Osteocyte (in vitro differentiated cells): Measurements from ENCODE around the gene IL3RA. TPM values are rescaled to one million over a fixed set of nuclear protein-coding genes. Genes with fewer than 3 reads are reported as not detected.

Experiments
- DNase-seq: peaks from one replicate; pipeline ENCODE4 v3.0.0; 2021; ENCODE audit warnings: mixed read lengths; ENCODE audit not compliant: unreplicated experiment; ENCODE audit errors: extremely low spot score
- H3K27ac Mint-ChIP-seq: one replicate; pipeline ENCODE4 v1.8.0; 2021; ENCODE audit warnings: mild to moderate bottlenecking, mixed read lengths; ENCODE audit not compliant: unreplicated experiment
- H3K27me3 Mint-ChIP-seq: one replicate; pipeline ENCODE4 v1.8.0; 2021; ENCODE audit warnings: mixed read lengths; ENCODE audit not compliant: unreplicated experiment
- H3K36me3 Mint-ChIP-seq: one replicate; pipeline ENCODE4 v1.8.0; 2021; ENCODE audit warnings: mixed read lengths; ENCODE audit not compliant: unreplicated experiment
- H3K4me1 Mint-ChIP-seq: one replicate; pipeline ENCODE4 v1.8.0; 2021; ENCODE audit warnings: mixed read lengths; ENCODE audit not compliant: unreplicated experiment
- H3K4me3 Mint-ChIP-seq: one replicate; pipeline ENCODE4 v1.8.0; 2021; ENCODE audit warnings: mild to moderate bottlenecking, moderate library complexity, mixed read lengths; ENCODE audit not compliant: unreplicated experiment
- H3K9me3 Mint-ChIP-seq: one replicate; pipeline ENCODE4 v1.8.0; 2021; ENCODE audit warnings: mixed read lengths; ENCODE audit not compliant: unreplicated experiment
- total RNA-seq: library from RNA; stranded (reverse); gene quantifications from 2 replicates; pipeline ENCODE4 v1.2.1, GENCODE V29; 2021
- TF ChIP-seq, protein P1 (sequence below): fragments of 200-600 bp; sonication (generic); IDR thresholded peaks from 2 replicates; pipeline ENCODE4 v1.5.0; 2021; ENCODE audit warnings: antibody characterized with exemption, mild to moderate bottlenecking, moderate library complexity

The IL3RA gene
- total RNA-seq, 1 donor from 2014 or later: 0.24 TPM

DNA sequence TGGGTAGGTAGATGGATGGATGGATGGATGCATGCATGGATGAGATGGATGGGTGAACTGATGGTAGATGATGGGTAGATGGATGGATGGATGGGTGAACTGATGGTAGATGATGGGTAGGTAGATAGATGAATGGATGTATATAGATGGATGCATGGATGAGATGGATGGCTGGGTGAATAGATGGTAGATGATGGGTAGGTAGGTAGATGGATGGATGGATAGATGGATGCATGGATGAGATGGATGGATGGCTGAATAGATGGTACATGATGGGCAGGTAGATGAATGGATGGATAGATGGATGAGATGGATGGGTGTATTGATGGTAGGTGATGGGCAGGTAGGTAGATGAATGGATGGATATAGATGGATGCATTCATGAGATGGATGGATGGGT, 70.5 kb downstream of the IL3RA start:
- DNase-seq: no peak
- TF ChIP-seq, protein P1, sequence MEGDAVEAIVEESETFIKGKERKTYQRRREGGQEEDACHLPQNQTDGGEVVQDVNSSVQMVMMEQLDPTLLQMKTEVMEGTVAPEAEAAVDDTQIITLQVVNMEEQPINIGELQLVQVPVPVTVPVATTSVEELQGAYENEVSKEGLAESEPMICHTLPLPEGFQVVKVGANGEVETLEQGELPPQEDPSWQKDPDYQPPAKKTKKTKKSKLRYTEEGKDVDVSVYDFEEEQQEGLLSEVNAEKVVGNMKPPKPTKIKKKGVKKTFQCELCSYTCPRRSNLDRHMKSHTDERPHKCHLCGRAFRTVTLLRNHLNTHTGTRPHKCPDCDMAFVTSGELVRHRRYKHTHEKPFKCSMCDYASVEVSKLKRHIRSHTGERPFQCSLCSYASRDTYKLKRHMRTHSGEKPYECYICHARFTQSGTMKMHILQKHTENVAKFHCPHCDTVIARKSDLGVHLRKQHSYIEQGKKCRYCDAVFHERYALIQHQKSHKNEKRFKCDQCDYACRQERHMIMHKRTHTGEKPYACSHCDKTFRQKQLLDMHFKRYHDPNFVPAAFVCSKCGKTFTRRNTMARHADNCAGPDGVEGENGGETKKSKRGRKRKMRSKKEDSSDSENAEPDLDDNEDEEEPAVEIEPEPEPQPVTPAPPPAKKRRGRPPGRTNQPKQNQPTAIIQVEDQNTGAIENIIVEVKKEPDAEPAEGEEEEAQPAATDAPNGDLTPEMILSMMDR: no peak
- H3K36me3 Mint-ChIP-seq: no peaks in the 10 kb centered on the region
- H3K27me3 Mint-ChIP-seq: no peaks in the 10 kb centered on the region
- H3K4me1 Mint-ChIP-seq: no peaks in the 10 kb centered on the region
- no peak overlapping the region for H3K4me3 Mint-ChIP-seq
- no peaks in the 10 kb centered on the region for H3K9me3 Mint-ChIP-seq
- H3K27ac Mint-ChIP-seq: no peak overlapping the region

DNA sequence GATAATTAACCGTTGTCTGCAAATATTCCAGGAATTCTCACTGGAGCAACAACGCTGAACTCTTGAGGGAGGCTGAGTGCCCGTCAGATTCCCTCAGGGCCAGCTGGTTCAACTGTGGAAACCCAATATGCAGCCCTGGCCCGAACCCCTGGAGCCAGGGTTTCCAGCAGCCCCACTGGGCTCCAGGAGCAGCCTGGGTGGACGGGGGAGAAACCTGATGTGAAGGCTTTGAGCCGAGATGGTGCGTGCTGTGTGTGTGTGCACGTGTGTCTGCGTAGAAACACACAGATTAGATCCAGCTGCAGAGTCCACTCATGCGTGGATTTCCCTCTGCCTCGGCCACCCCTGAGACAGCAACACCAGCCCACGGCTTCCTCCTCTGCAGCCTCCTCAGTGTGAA, 74.7 kb downstream of the IL3RA start:
- Mint-ChIP-seq H3K4me3 (no peak overlapping the region), H3K9me3 (no peaks in the 10 kb centered on the region), H3K27ac (no peak overlapping the region), H3K36me3 (peaks cover 18% of the 10 kb centered on the region), H3K4me1 (no peaks in the 10 kb centered on the region), H3K27me3 (no peaks in the 10 kb centered on the region)
- no peak for DNase-seq
- TF ChIP-seq, protein P1: no peak

DNA sequence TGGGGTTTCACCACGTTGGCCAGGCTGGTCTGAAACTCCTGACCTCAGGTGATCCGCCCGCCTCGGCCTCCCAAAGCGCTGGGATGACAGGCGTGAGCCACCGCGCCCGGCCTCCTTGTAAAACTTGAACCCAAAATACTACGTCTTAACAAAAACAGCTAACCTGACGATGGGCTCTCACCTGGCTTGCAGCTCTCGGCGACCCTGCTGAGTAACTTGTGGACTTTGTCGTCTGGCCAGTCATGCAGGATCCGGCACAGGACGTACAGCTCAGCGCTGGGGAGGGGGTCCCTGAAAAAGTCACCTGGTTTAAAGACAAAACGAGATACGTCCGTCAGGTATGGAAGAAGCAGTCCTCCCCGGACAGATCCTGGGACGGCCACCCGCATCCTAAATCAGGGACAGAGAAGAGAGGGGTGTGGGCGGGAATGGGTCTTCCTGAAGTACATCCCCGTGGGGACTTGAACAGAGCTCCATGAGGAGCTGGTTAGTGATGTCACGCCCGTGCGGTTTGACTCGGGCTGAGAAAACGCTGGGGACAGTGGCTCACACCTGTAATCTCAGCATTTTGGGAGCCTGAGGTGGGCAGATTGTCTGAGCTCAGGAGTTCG, 76.1 kb downstream of the IL3RA start:
- no peaks in the 10 kb centered on the region for H3K9me3 Mint-ChIP-seq
- no peaks in the 10 kb centered on the region for H3K4me1 Mint-ChIP-seq
- H3K36me3 Mint-ChIP-seq: peaks cover 18% of the 10 kb centered on the region
- TF ChIP-seq, protein P1: no peak
- no peaks in the 10 kb centered on the region for H3K27me3 Mint-ChIP-seq
- no peak for DNase-seq
- H3K4me3 Mint-ChIP-seq: no peak overlapping the region
- no peak overlapping the region for H3K27ac Mint-ChIP-seq

DNA sequence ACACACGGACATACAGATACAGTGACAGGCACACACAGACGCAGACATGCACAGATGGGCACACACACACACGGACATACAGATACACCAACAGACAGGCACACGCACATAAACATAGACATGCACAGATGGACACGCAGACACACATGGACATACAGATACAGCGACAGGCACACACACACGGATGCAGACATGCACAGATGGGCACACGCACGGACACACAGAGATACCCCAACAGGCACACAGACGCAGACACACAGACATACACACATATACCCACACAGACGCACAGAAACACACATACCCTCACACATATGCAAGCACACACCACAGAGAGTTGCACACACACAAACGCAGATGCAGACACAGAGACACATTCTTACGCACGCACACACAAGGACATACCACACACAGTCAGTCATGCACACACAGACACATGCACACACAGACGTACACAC, 79.8 kb downstream of the IL3RA start:
- H3K36me3 Mint-ChIP-seq: peaks cover 26% of the 10 kb centered on the region
- H3K4me3 Mint-ChIP-seq: no peak overlapping the region

DNA sequence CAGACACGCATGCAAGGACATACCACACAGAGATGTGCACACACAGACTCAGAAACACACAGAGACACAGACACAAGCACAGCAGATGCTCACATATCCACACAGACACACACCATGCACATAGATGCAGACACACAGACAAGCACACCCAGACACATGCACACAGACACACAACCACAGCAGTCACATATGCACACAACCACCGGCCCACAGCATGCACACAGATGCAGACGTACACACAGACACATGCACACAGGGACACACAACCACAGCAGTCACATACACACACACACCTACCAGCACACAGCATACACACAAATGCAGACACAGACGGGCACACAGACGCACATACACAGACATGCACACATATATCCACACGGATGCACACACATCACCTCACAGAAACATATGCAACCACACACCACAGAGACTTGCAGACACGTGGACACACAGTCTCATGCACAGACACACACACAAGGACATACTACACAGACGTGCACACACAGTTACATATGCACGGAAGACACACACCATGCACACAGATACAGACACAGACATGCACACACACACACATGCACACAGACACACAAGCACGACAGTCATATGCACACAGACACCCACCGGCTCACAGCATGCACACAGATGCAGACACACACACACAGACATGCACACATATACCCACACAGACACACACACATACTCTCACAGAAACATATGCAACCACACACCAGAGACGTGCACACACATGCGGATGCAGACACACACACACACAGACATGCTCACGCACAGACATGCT, 80.6 kb downstream of the IL3RA start:
- TF ChIP-seq, protein P1: no peak
- no peaks in the 10 kb centered on the region for H3K27me3 Mint-ChIP-seq
- no peaks in the 10 kb centered on the region for H3K4me1 Mint-ChIP-seq
- no peak for DNase-seq
- H3K27ac Mint-ChIP-seq: no peak overlapping the region
- H3K4me3 Mint-ChIP-seq: no peak overlapping the region
- no peaks in the 10 kb centered on the region for H3K9me3 Mint-ChIP-seq
- H3K36me3 Mint-ChIP-seq: peaks cover 34% of the 10 kb centered on the region

More for the DNA sequence above, 79.8 kb downstream of the IL3RA start:
- H3K27me3 Mint-ChIP-seq: no peaks in the 10 kb centered on the region
- H3K9me3 Mint-ChIP-seq: no peaks in the 10 kb centered on the region
- DNase-seq: no peak
- no peaks in the 10 kb centered on the region for H3K4me1 Mint-ChIP-seq
- no peak overlapping the region for H3K27ac Mint-ChIP-seq
- TF ChIP-seq, protein P1: no peak
